Testis (tissue), 3 donors: ENCODE measurements around the gene MARCHF3. TPM values are rescaled to one million over a fixed set of nuclear protein-coding genes. Genes with fewer than 3 reads are reported as not detected.
"Not testable (repeated sequence)": the region's sequence is repeated elsewhere in the genome, so short reads cannot be mapped to it uniquely, and the experiment has no call there.

Experiments
- DNase-seq: peaks from one replicate; pipeline ENCODE4 v3.0.0-alpha.2; 2019
- H3K27ac ChIP-seq, 2 donors: fragments of 200-600 bp; sonication (generic); one replicate each; pipeline ENCODE4 v1.5.1; 2019
- H3K27me3 ChIP-seq: fragments of 200-600 bp; sonication (generic); one replicate; pipeline ENCODE4 v1.5.1; 2019
- H3K36me3 ChIP-seq: fragments of 200-600 bp; sonication (generic); one replicate; pipeline ENCODE4 v1.5.1; 2017; ENCODE audit warnings: low read depth; ENCODE audit errors: missing control alignments
- H3K4me1 ChIP-seq: fragments of 200-600 bp; sonication (generic); one replicate; pipeline ENCODE4 v1.5.1; 2019
- H3K4me3 ChIP-seq, 2 donors: fragments of 200-600 bp; sonication (generic); one replicate each; pipeline ENCODE4 v1.5.1; 2017 to 2019
- H3K9me3 ChIP-seq: fragments of 200-600 bp; sonication (generic); one replicate; pipeline ENCODE4 v1.5.1; 2017
- POLR2A ChIP-seq: fragments of 450-650 bp; IDR thresholded peaks from one replicate; pipeline ENCODE4 v1.6.1; 2017; ENCODE audit warnings: antibody characterized with exemption, mild to moderate bottlenecking, moderate library complexity
- WGBS, 2 donors: methylation state at CpG; one replicate each; pipeline ENCODE4 v1.1.5; 2018; 5-methylcytosine and 5-hydroxymethylcytosine counted together
- intact Hi-C: fragments of 100-400 bp; cut with DNase I; formaldehyde crosslinking; loops from one replicate; pipeline ENCODE4 v1.15.1; 2023; ENCODE audit warnings: low total_unique reads
- polyA plus RNA-seq: library from polyadenylated mRNA; stranded (reverse); fragments of 350-450 nt; fragmentation: Illumina TruSeq; extraction: RNeasy Lipid Tissue Mini Kit (QIAGEN cat#74804); gene quantifications from one replicate; pipeline ENCODE4 v1.2.3, GENCODE V29; 2014; ENCODE audit warnings: low read depth, low replicate concordance; ENCODE audit not compliant: insufficient read depth
- total RNA-seq, 2 donors: library from RNA; depleted of rRNA; stranded (reverse); fragments of >200 nt; gene quantifications; one replicate each; pipeline ENCODE4 v1.2.3, GENCODE V29; 2016
- TF ChIP-seq, protein P1 (sequence below), 3 experiments: fragments of 450-650 bp in 2 of 3; fragments of 200-600 bp in 1 of 3; sonication (generic) in 1 of 3; IDR thresholded peaks; one replicate each; pipeline ENCODE4 v1.5.1; 2016 to 2019; ENCODE audit warnings: antibody characterized with exemption in 3 of 3, mild to moderate bottlenecking in 2 of 3, moderate library complexity in 1 of 3

The MARCHF3 gene
- total and polyA plus RNA-seq, 3 donors from 2014 or later: 34.0 to 81.9 (median 38.8) TPM

DNA sequence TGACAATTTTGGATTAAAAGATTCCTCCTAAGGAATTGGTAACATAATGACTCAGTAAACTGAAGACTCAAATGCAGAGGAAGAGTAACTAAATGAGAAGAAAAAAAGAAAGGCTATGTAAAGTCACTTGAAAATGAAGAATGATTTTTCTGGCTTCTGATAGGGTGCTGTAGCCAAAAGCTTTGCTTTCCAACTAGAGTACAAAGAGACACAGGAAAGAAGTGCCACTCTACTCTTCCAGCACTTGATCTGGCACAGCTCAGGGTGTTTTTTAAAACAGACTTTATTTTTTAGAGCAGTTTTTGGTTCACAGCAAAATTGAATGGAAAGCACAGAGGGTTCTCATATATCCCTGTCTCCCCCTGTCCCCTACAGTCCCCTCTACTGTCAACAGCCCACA is 130.9 kb downstream of the MARCHF3 start:
- Histone ChIP-seq H3K4me1 (no peaks in the 10 kb centered on the region), H3K4me3 (no peak overlapping the region), H3K27ac (no peak overlapping the region), H3K36me3 (no peaks in the 10 kb centered on the region), H3K27me3 (no peaks in the 10 kb centered on the region), H3K9me3 (no peaks in the 10 kb centered on the region)
- no peak for TF ChIP-seq POLR2A
- TF ChIP-seq, protein P1, sequence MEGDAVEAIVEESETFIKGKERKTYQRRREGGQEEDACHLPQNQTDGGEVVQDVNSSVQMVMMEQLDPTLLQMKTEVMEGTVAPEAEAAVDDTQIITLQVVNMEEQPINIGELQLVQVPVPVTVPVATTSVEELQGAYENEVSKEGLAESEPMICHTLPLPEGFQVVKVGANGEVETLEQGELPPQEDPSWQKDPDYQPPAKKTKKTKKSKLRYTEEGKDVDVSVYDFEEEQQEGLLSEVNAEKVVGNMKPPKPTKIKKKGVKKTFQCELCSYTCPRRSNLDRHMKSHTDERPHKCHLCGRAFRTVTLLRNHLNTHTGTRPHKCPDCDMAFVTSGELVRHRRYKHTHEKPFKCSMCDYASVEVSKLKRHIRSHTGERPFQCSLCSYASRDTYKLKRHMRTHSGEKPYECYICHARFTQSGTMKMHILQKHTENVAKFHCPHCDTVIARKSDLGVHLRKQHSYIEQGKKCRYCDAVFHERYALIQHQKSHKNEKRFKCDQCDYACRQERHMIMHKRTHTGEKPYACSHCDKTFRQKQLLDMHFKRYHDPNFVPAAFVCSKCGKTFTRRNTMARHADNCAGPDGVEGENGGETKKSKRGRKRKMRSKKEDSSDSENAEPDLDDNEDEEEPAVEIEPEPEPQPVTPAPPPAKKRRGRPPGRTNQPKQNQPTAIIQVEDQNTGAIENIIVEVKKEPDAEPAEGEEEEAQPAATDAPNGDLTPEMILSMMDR (IDR thresholded peaks at IDR 0.05): no peak
- DNase-seq: no peak
- intact Hi-C loops: no loop called here

DNA sequence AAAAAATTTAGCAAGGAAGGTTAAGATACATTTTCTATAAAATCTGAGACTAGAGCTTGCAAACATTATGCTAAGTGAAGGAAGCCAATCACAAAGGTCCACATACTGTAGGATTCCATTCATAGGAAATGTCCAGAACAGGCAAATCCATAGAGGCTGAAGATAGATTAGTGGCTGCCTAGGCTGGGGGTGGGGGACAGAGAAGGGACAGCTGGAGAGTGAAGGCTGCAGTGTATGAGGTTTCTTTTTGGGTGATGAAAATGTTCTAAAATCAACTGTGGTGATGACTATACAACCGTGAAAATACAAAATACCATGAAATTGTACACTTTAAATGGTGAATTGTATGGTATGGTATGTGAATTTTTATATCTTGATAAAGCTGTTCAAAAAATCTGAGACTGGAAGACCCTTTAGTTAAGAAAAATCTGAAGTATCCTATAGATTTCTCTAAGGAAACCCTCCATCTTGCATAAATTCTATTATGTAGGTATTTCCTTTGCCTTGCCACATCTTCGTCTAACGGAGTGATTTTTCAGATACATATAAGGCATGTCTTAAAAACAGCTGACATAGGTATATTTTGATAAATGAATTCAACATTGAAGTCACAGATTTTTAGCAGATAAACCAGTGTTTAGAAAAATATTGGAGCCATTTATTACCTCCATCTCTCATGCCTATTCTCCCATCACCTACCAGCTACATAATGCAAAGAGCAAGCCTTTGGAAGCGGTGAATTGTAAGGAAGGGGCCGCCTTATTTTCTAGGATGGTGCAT is 132.3 kb downstream of the MARCHF3 start:
- H3K36me3 ChIP-seq: no peaks in the 10 kb centered on the region
- 93 to 94% methylated on average over 5 of the region's 5 CpGs for WGBS, 2 donors

DNA sequence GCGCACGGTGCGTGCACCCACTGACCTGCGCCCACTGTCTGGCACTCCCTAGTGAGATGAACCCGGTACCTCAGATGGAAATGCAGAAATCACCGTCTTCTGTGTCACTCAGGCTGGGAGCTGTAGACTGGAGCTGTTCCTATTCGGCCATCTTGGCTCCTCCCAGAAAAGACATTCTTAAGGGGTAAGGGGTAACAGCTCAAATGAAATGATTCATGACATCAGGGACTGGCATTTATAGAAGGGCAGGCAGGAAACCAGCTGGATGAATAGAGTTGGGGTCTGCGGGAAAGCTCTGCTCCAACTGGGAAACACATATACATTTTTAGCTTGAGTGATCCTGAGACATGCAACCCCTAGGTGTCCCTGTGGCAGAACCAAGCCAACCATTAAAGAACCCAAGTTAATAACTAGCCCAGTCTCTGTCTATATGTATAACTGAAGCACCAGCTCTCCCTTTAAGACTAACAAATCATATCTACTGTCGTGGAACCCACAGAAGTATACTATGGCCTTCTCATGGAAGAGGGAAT is 134.1 kb downstream of the MARCHF3 start:
- no peak for DNase-seq
- no peaks in the 10 kb centered on the region for H3K27me3 ChIP-seq
- H3K36me3 ChIP-seq: no peaks in the 10 kb centered on the region
- no peaks in the 10 kb centered on the region for H3K9me3 ChIP-seq
- no peak overlapping the region for H3K4me3 ChIP-seq
- H3K27ac ChIP-seq: no peak overlapping the region
- intact Hi-C loops: no loop called here
- 81 to 95% methylated on average over 5 to 9 of the region's 9 CpGs for WGBS, 2 donors
- TF ChIP-seq, protein P1 (IDR thresholded peaks at IDR 0.05): no peak
- no peak for TF ChIP-seq POLR2A
- H3K4me1 ChIP-seq: no peaks in the 10 kb centered on the region

More for the DNA sequence above, 132.3 kb downstream of the MARCHF3 start:
- Histone ChIP-seq H3K27ac (no peak overlapping the region), H3K9me3 (no peaks in the 10 kb centered on the region), H3K4me1 (no peaks in the 10 kb centered on the region), H3K27me3 (no peaks in the 10 kb centered on the region), H3K4me3 (no peak overlapping the region)
- intact Hi-C loops: no loop called here
- no peak for TF ChIP-seq POLR2A
- TF ChIP-seq, protein P1 (IDR thresholded peaks at IDR 0.05): no peak
- DNase-seq: no peak

- H3K9me3 ChIP-seq, DNase-seq, H3K4me3 ChIP-seq, H3K27me3 ChIP-seq, intact Hi-C loops, H3K36me3 ChIP-seq, H3K4me1 ChIP-seq, H3K27ac ChIP-seq: not testable (repeated sequence)
- WGBS, 2 donors: 82% methylated on average over 14 of the region's 14 CpGs; no CpG with 5 or more reads in 1 of the 2 donors
Observed at GRCh38 chr5:126895712-126896111, 134.6 kb downstream of the MARCHF3 start.

GRCh38 chr5:126890414-126890813 is 139.9 kb downstream of the MARCHF3 start:
- H3K4me3 ChIP-seq, H3K4me1 ChIP-seq, DNase-seq, H3K9me3 ChIP-seq, intact Hi-C loops, H3K36me3 ChIP-seq, H3K27me3 ChIP-seq, H3K27ac ChIP-seq: not testable (repeated sequence)
- WGBS, 2 donors: 93 to 100% methylated on average over 1 to 2 of the region's 2 CpGs

DNA sequence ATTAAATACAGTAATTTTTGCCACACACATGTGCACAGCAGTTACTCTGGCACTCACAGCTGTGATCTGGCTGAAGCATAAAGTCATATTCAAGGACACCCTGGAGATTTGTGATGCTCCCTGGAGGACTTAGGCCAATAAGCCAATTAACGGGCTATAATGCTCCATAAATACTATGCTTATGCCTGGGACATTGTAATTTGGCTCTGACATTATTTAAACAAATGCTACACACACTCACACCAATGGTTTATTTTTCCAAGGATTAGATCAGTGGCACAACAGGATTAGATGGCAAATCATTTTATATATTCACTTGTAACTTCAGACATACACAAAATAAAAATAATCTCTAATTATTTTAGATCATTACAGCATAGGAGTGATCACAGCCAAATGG is 142.2 kb downstream of the MARCHF3 start:
- TF ChIP-seq POLR2A: no peak
- TF ChIP-seq, protein P1 (IDR thresholded peaks at IDR 0.05): no peak
- Histone ChIP-seq H3K4me1 (peaks cover 9% of the 10 kb centered on the region), H3K36me3 (no peaks in the 10 kb centered on the region), H3K27ac (no peak overlapping the region), H3K9me3 (no peaks in the 10 kb centered on the region), H3K27me3 (no peaks in the 10 kb centered on the region), H3K4me3 (no peak overlapping the region)
- intact Hi-C loops: no loop called here
- no peak for DNase-seq
- 41 to 64% methylated on average over 1 of the region's 1 CpG for WGBS, 2 donors
